GM12878 (cell line): ENCODE measurements around the gene DAAM2. TPM values are rescaled to one million over a fixed set of nuclear protein-coding genes. Genes with fewer than 3 reads are reported as not detected.

Source experiments
- ATAC-seq: fragments of 200-7000 bp; cut with Tn5 transposase; 3 replicates; pipeline ENCODE4 v1.9.1; 2020; ENCODE audit warnings: mild to moderate bottlenecking, moderate library complexity
- BruUV-seq: library from RNA; stranded (reverse); fragments of 400-500 nt; replicated peaks from 2 replicates; lab custom pipeline; 2021; lab: Mats Ljungman, UMichigan
- CTCF ChIA-PET: fragments of 300-600 bp; sonication (Branson Sonifier 250); formaldehyde crosslinking; extraction: SDS; loops from one replicate; lab custom pipeline; 2021; ENCODE audit warnings: inconsistent platforms; lab: Yijun Ruan, JAX
- POLR2A ChIA-PET: fragments of 350-600 bp; formaldehyde crosslinking; extraction: SDS; loops from one replicate; lab custom pipeline; 2021; ENCODE audit warnings: inconsistent platforms; lab: Charles Lee
- RAD21 ChIA-PET: fragments of 300-600 bp; sonication (Branson Sonifier 250); formaldehyde crosslinking; loops from one replicate; lab custom pipeline; 2023; ENCODE audit warnings: antibody characterized with exemption; ENCODE audit not compliant: unreplicated experiment; lab: Charles Lee
- SMC1A ChIA-PET: fragments of 300-600 bp; sonication (Branson Sonifier 250); formaldehyde crosslinking; loops from one replicate; lab custom pipeline; 2023; ENCODE audit not compliant: unreplicated experiment, uncharacterized antibody; lab: Charles Lee
- DNase-seq: peaks from one replicate; pipeline ENCODE4 v3.0.0-alpha.2; 2011; ENCODE audit warnings: low read depth, low spot score
- FAIRE-seq: peaks from 3 replicates; lab custom pipeline; 2011; peaks lifted over from hg19 to GRCh38; lab: Jason Lieb, UNC
- H2AFZ ChIP-seq: 2 replicates; pipeline ENCODE4 v1.6.0; 2011; ENCODE audit warnings: low read depth, low read length, control low read depth; ENCODE audit not compliant: control insufficient read depth
- H3K27ac ChIP-seq: 2 replicates; pipeline ENCODE4 v1.5.1; 2011; ENCODE audit warnings: control low read depth; ENCODE audit not compliant: control insufficient read depth, insufficient read depth
- H3K27me3 ChIP-seq, 2 experiments: replicated peaks in 1 of 2; 2 replicates each; pipeline versions ENCODE4 v1.6.0 to v1.6.1; 2011; ENCODE audit warnings: low read length in 1 of 2; ENCODE audit not compliant: control insufficient read depth in 2 of 2, insufficient read depth in 2 of 2
- H3K36me3 ChIP-seq, 2 experiments: 2 replicates each; pipeline ENCODE4 v1.5.1; 2011; ENCODE audit warnings: low read length in 1 of 2; ENCODE audit not compliant: control insufficient read depth in 2 of 2, insufficient read depth in 2 of 2
- H3K4me1 ChIP-seq: 2 replicates; pipeline ENCODE4 v1.6.1; 2011; ENCODE audit warnings: mild to moderate bottlenecking, low read length, moderate library complexity, mixed read lengths; ENCODE audit not compliant: control insufficient read depth, insufficient read depth
- H3K4me2 ChIP-seq: 2 replicates; pipeline ENCODE4 v1.6.0; 2011; ENCODE audit warnings: control low read depth; ENCODE audit not compliant: control insufficient read depth, insufficient read depth
- H3K4me3 ChIP-seq: fragments of 200-600 bp; sonication (generic); 2 replicates; pipeline ENCODE4 v1.5.1; 2016
- H3K79me2 ChIP-seq: 2 replicates; pipeline ENCODE4 v1.6.0; 2011; ENCODE audit warnings: low read length; ENCODE audit not compliant: control insufficient read depth, insufficient read depth
- H3K9ac ChIP-seq: 2 replicates; pipeline ENCODE4 v1.8.0; 2011; ENCODE audit warnings: low read length, control low read depth, mixed read lengths; ENCODE audit not compliant: control insufficient read depth, insufficient read depth
- H3K9me3 ChIP-seq: replicated peaks from 3 replicates; pipeline ENCODE4 v1.5.1; 2011; ENCODE audit warnings: mild to moderate bottlenecking, low read length; ENCODE audit not compliant: control insufficient read depth, insufficient read depth
- H4K20me1 ChIP-seq: 2 replicates; pipeline ENCODE4 v1.6.0; 2011; ENCODE audit not compliant: control insufficient read depth, insufficient read depth
- BMI1 ChIP-seq: fragments of 450-650 bp; IDR thresholded peaks from 2 replicates; pipeline ENCODE4 v1.6.1; 2016; ENCODE audit warnings: mild to moderate bottlenecking, moderate library complexity, borderline replicate concordance
- CREB1 ChIP-seq: IDR thresholded peaks from 2 replicates; pipeline ENCODE4 v1.6.1; 2012; ENCODE audit warnings: low read depth, mild to moderate bottlenecking, inconsistent platforms
- FOS ChIP-seq: IDR thresholded peaks from 3 replicates; pipeline ENCODE4 v1.6.1; 2011; ENCODE audit warnings: borderline replicate concordance; ENCODE audit not compliant: insufficient read length; ENCODE audit errors: extremely low read depth
- HDAC2 ChIP-seq: fragments of 200-600 bp; sonication (generic); IDR thresholded peaks from 2 replicates; pipeline ENCODE4 v1.6.1; 2017
- IRF3 ChIP-seq: fragments of 450-650 bp; IDR thresholded peaks from 2 replicates; pipeline ENCODE4 v1.6.1; 2014; ENCODE audit warnings: mild to moderate bottlenecking
- PML ChIP-seq: IDR thresholded peaks from 2 replicates; pipeline ENCODE4 v1.6.1; 2012; ENCODE audit warnings: low read length, inconsistent platforms
- POLR2AphosphoS5 ChIP-seq: IDR thresholded peaks from 2 replicates; pipeline ENCODE4 v1.6.1; 2011; ENCODE audit warnings: mild to moderate bottlenecking, low read length, inconsistent platforms
- RAD51 ChIP-seq: fragments of 450-650 bp; IDR thresholded peaks from 2 replicates; pipeline ENCODE4 v1.6.1; 2016; ENCODE audit warnings: moderate library complexity, mild to moderate bottlenecking, inconsistent platforms
- SIX5 ChIP-seq: IDR thresholded peaks from 2 replicates; pipeline ENCODE4 v1.6.1; 2011; ENCODE audit warnings: mild to moderate bottlenecking, low read depth, low read length, moderate library complexity; ENCODE audit not compliant: severe bottlenecking
- TBL1XR1 ChIP-seq: IDR thresholded peaks from 2 replicates; pipeline ENCODE4 v1.6.1; 2012; ENCODE audit warnings: low read depth, low read length, improper control_type of control experiment
- TCF7 ChIP-seq: IDR thresholded peaks from 2 replicates; pipeline ENCODE4 v1.6.1; 2014; ENCODE audit warnings: antibody characterized with exemption, borderline replicate concordance
- in situ Hi-C: fragments of 300-500 bp; cut with MboI; formaldehyde crosslinking; loops from 9 replicates; pipeline ENCODE4 v1.14.3; 2018; ENCODE audit warnings: mixed read lengths
- intact Hi-C: fragments of 100-400 bp; cut with micrococcal nuclease; formaldehyde crosslinking; loops from one replicate; pipeline ENCODE4 v1.14.2; 2022; ENCODE audit not compliant: unreplicated experiment
- polyA plus RNA-seq, 11 experiments: library from polyadenylated mRNA; depleted of rRNA in 4 of 11; unstranded in 6 of 11; stranded (reverse) in 5 of 11; fragments of >200 nt; fragmentation: Nextera tagmentation in 4 of 11; fragmentation: Illumina TruSeq in 1 of 11; extraction: Ambion mirVana in 4 of 11; extraction: Trizol in 1 of 11; gene quantifications; 1 replicate in 1 of 11; 2 replicates in 10 of 11; pipeline versions ENCODE4 v1.2.1 to v1.2.3, GENCODE V29; 2011 to 2016; ENCODE audit warnings: inconsistent platforms in 2 of 11, missing spikeins in 2 of 11, low read depth in 1 of 11
- total RNA-seq, 4 experiments: library from RNA; depleted of rRNA in 3 of 4; stranded (reverse); fragments of >200 nt in 3 of 4; fragmentation: Illumina TruSeq in 1 of 4; extraction: Trizol in 1 of 4; gene quantifications; 2 replicates each; pipeline versions ENCODE4 v1.2.1 to v1.2.3, GENCODE V29; 2013 to 2021
- TF ChIP-seq, protein P1 (sequence below): IDR thresholded peaks from 2 replicates; pipeline ENCODE4 v1.6.1; 2012; ENCODE audit warnings: mild to moderate bottlenecking, low read depth, low read length
- TF ChIP-seq, protein P2 (sequence below): IDR thresholded peaks from 2 replicates; pipeline ENCODE4 v1.6.1; 2011; ENCODE audit warnings: low read depth, low read length, improper control_type of control experiment, borderline replicate concordance
- TF ChIP-seq, protein P3 (sequence below): fragments of 450-650 bp; IDR thresholded peaks from 2 replicates; pipeline ENCODE4 v1.6.1; 2018; ENCODE audit warnings: mild to moderate bottlenecking, low read depth, moderate library complexity; ENCODE audit not compliant: partially characterized antibody

Gene DAAM2
- total and polyA plus RNA-seq, 10 of the 15 experiments (the other 5 are each of a cell fraction or from before 2014, with no cell fraction given): 0.05 to 0.22 TPM; not detected in 8

DNA sequence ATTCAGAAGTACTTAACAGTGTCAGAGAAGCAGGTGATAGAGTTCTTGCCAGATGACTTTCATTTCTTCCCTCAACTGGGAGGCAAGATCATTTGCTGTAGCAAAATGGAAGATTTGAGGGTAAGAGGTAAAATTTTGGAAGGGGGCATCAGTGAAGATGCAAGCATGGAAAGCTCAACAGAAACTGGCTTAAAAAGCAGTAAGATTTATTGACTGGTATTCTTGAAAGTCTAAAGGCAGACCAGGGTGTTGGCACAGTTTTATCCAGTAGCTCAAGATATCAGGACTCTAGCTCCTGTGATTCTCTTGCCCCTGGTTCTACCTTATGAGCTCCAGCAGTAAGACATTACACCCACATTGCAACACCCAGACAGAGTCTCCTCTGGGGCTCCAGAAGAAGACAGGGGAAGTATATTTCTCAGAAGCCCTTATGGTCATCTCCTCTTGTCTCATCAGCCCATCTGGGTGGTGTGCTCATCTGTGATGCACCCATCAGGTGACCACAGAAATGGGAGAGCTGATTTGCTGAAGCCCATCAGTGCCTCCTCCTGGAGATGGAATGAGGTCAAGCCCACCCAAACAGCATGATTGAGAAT, 158.0 kb downstream of the DAAM2 start:
- ChIA-PET CTCF (interaction anchor here (0.5 to 1.2 kb wide), 3 partner anchors 11 to 598 kb away, joined by 3 read pairs; no protein-coding TSS in a partner anchor), RAD21 (no interaction called here), POLR2A (no interaction called here), SMC1A (interaction anchor here (0.7 kb wide), 1 partner anchor 1008 kb away, joined by 3 read pairs; no protein-coding TSS in a partner anchor)
- Histone ChIP-seq H3K27me3 (peaks cover 0 to 3% of the 10 kb centered on the region in 2 experiments; a peak in 1 of 4 replicates), H3K9ac (no peak overlapping the region), H3K4me1 (no peaks in the 10 kb centered on the region), H3K27ac (no peak overlapping the region), H4K20me1 (no peaks in the 10 kb centered on the region), H3K9me3 (no peaks in the 10 kb centered on the region), H3K4me2 (no peak overlapping the region), H2AFZ (no peak overlapping the region), H3K36me3 (no peaks in the 10 kb centered on the region), H3K79me2 (no peaks in the 10 kb centered on the region), H3K4me3 (no peak overlapping the region)
- intact Hi-C loops (no loop called here), in situ Hi-C loops (no loop called here)
- FAIRE-seq: no peak
- no peak for ATAC-seq
- no peak for TF ChIP-seq HDAC2
- no peak for TF ChIP-seq TBL1XR1
- TF ChIP-seq CREB1: no peak
- no peak for TF ChIP-seq POLR2AphosphoS5
- no peak for TF ChIP-seq RAD51
- TF ChIP-seq PML: no peak
- no peak for TF ChIP-seq IRF3
- TF ChIP-seq, protein P1, sequence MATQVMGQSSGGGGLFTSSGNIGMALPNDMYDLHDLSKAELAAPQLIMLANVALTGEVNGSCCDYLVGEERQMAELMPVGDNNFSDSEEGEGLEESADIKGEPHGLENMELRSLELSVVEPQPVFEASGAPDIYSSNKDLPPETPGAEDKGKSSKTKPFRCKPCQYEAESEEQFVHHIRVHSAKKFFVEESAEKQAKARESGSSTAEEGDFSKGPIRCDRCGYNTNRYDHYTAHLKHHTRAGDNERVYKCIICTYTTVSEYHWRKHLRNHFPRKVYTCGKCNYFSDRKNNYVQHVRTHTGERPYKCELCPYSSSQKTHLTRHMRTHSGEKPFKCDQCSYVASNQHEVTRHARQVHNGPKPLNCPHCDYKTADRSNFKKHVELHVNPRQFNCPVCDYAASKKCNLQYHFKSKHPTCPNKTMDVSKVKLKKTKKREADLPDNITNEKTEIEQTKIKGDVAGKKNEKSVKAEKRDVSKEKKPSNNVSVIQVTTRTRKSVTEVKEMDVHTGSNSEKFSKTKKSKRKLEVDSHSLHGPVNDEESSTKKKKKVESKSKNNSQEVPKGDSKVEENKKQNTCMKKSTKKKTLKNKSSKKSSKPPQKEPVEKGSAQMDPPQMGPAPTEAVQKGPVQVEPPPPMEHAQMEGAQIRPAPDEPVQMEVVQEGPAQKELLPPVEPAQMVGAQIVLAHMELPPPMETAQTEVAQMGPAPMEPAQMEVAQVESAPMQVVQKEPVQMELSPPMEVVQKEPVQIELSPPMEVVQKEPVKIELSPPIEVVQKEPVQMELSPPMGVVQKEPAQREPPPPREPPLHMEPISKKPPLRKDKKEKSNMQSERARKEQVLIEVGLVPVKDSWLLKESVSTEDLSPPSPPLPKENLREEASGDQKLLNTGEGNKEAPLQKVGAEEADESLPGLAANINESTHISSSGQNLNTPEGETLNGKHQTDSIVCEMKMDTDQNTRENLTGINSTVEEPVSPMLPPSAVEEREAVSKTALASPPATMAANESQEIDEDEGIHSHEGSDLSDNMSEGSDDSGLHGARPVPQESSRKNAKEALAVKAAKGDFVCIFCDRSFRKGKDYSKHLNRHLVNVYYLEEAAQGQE: no peak
- no peak for TF ChIP-seq BMI1
- TF ChIP-seq FOS: no peak
- TF ChIP-seq, protein P2, sequence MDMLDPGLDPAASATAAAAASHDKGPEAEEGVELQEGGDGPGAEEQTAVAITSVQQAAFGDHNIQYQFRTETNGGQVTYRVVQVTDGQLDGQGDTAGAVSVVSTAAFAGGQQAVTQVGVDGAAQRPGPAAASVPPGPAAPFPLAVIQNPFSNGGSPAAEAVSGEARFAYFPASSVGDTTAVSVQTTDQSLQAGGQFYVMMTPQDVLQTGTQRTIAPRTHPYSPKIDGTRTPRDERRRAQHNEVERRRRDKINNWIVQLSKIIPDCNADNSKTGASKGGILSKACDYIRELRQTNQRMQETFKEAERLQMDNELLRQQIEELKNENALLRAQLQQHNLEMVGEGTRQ: no peak
- TF ChIP-seq SIX5: no peak
- TF ChIP-seq, protein P3, sequence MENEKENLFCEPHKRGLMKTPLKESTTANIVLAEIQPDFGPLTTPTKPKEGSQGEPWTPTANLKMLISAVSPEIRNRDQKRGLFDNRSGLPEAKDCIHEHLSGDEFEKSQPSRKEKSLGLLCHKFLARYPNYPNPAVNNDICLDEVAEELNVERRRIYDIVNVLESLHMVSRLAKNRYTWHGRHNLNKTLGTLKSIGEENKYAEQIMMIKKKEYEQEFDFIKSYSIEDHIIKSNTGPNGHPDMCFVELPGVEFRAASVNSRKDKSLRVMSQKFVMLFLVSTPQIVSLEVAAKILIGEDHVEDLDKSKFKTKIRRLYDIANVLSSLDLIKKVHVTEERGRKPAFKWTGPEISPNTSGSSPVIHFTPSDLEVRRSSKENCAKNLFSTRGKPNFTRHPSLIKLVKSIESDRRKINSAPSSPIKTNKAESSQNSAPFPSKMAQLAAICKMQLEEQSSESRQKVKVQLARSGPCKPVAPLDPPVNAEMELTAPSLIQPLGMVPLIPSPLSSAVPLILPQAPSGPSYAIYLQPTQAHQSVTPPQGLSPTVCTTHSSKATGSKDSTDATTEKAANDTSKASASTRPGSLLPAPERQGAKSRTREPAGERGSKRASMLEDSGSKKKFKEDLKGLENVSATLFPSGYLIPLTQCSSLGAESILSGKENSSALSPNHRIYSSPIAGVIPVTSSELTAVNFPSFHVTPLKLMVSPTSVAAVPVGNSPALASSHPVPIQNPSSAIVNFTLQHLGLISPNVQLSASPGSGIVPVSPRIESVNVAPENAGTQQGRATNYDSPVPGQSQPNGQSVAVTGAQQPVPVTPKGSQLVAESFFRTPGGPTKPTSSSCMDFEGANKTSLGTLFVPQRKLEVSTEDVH: no peak
- TF ChIP-seq TCF7: no peak
- BruUV-seq: no TSS peak
- DNase-seq: no peak
